Measurements from ENCODE around the gene ZNF501.

ZNF501 gene

DNA sequence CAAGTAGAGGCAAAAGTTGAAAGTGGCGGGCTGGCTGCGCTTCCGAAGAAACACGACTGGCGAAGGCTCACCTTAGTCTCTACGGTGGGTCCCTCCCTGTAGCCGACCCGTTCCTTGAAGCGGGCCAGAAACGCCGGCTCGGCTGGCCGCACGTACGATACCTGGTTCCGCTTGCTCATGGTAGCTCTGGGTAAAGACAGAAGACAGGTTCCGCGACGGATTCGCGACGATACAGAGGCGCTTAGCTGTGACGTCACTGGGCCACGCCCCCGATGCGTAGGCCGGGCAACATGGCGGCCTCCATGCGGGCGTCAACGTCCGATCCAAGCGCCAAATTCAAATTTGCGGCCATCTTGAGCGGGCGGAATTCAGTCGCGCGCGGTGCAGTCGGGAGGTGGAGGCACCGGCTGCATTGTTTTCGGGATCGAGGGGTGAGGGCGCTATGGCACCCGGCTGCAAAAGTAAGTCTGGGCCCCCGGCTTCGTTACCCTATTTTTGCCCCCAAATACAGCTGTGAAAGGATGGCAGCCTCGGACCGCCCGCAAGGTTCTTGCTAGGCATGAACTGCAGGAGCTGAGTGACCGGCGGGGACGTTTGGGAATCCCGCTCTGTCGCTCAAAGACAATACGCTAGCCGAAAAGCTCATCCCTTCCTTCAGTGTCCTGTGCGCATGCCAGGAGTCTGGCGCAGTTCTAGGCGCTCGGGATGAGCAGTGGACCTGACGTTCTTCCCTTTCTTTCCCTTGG is 32.2 kb downstream of the ZNF501 start, which contains the start of the genes KIAA1143 and KIF15 (continued):
- TF ChIP-seq ZNF221 (tag by site-specific recombination; IDR thresholded peaks at IDR 0.05; ENCODE audit: borderline replicate concordance) (no peak), ZNF223 (tag by site-specific recombination; IDR thresholded peaks at IDR 0.05) (no peak), ZBTB48 (tag by site-specific recombination; IDR thresholded peaks at IDR 0.05) (peak; percentile 39; the same call in 1 of the 2 replicates), ZNF311 (tag by site-specific recombination; IDR thresholded peaks at IDR 0.05; ENCODE audit: borderline replicate concordance) (no peak), SP2 (tag by site-specific recombination; IDR thresholded peaks at IDR 0.05) (peak; percentile 54), ZNF211 (tag by site-specific recombination; IDR thresholded peaks at IDR 0.05; ENCODE audit: low read depth) (no peak), KLF10 (tag by site-specific recombination; IDR thresholded peaks at IDR 0.05) (peak; percentile 79), TCF7L2 (IDR thresholded peaks at IDR 0.05; ENCODE audit: borderline replicate concordance, low read depth, low read length) (no peak)
- TF ChIP-seq, protein P1, sequence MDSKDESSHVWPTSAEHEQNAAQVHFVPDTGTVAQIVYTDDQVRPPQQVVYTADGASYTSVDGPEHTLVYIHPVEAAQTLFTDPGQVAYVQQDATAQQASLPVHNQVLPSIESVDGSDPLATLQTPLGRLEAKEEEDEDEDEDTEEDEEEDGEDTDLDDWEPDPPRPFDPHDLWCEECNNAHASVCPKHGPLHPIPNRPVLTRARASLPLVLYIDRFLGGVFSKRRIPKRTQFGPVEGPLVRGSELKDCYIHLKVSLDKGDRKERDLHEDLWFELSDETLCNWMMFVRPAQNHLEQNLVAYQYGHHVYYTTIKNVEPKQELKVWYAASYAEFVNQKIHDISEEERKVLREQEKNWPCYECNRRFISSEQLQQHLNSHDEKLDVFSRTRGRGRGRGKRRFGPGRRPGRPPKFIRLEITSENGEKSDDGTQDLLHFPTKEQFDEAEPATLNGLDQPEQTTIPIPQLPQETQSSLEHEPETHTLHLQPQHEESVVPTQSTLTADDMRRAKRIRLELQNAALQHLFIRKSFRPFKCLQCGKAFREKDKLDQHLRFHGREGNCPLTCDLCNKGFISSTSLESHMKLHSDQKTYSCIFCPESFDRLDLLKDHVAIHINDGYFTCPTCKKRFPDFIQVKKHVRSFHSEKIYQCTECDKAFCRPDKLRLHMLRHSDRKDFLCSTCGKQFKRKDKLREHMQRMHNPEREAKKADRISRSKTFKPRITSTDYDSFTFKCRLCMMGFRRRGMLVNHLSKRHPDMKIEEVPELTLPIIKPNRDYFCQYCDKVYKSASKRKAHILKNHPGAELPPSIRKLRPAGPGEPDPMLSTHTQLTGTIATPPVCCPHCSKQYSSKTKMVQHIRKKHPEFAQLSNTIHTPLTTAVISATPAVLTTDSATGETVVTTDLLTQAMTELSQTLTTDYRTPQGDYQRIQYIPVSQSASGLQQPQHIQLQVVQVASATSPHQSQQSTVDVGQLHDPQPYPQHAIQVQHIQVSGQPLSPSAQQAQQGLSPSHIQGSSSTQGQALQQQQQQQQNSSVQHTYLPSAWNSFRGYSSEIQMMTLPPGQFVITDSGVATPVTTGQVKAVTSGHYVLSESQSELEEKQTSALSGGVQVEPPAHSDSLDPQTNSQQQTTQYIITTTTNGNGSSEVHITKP (tag by site-specific recombination; IDR thresholded peaks at IDR 0.05), result no peak; the same call in 1 of the 2 replicates
- TF ChIP-seq, protein P2, sequence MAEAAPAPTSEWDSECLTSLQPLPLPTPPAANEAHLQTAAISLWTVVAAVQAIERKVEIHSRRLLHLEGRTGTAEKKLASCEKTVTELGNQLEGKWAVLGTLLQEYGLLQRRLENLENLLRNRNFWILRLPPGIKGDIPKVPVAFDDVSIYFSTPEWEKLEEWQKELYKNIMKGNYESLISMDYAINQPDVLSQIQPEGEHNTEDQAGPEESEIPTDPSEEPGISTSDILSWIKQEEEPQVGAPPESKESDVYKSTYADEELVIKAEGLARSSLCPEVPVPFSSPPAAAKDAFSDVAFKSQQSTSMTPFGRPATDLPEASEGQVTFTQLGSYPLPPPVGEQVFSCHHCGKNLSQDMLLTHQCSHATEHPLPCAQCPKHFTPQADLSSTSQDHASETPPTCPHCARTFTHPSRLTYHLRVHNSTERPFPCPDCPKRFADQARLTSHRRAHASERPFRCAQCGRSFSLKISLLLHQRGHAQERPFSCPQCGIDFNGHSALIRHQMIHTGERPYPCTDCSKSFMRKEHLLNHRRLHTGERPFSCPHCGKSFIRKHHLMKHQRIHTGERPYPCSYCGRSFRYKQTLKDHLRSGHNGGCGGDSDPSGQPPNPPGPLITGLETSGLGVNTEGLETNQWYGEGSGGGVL (tag by site-specific recombination; IDR thresholded peaks at IDR 0.05), result no peak; the same call in none of the 2 replicates
- TF ChIP-seq, protein P3, sequence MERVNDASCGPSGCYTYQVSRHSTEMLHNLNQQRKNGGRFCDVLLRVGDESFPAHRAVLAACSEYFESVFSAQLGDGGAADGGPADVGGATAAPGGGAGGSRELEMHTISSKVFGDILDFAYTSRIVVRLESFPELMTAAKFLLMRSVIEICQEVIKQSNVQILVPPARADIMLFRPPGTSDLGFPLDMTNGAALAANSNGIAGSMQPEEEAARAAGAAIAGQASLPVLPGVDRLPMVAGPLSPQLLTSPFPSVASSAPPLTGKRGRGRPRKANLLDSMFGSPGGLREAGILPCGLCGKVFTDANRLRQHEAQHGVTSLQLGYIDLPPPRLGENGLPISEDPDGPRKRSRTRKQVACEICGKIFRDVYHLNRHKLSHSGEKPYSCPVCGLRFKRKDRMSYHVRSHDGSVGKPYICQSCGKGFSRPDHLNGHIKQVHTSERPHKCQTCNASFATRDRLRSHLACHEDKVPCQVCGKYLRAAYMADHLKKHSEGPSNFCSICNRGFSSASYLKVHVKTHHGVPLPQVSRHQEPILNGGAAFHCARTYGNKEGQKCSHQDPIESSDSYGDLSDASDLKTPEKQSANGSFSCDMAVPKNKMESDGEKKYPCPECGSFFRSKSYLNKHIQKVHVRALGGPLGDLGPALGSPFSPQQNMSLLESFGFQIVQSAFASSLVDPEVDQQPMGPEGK (tag by site-specific recombination; IDR thresholded peaks at IDR 0.05), result peak; percentile 59
- TF ChIP-seq, protein P4, sequence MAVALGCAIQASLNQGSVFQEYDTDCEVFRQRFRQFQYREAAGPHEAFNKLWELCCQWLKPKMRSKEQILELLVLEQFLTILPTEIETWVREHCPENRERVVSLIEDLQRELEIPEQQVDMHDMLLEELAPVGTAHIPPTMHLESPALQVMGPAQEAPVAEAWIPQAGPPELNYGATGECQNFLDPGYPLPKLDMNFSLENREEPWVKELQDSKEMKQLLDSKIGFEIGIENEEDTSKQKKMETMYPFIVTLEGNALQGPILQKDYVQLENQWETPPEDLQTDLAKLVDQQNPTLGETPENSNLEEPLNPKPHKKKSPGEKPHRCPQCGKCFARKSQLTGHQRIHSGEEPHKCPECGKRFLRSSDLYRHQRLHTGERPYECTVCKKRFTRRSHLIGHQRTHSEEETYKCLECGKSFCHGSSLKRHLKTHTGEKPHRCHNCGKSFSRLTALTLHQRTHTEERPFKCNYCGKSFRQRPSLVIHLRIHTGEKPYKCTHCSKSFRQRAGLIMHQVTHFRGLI (tag by site-specific recombination; IDR thresholded peaks at IDR 0.05), result no peak
- TF ChIP-seq, protein P5, sequence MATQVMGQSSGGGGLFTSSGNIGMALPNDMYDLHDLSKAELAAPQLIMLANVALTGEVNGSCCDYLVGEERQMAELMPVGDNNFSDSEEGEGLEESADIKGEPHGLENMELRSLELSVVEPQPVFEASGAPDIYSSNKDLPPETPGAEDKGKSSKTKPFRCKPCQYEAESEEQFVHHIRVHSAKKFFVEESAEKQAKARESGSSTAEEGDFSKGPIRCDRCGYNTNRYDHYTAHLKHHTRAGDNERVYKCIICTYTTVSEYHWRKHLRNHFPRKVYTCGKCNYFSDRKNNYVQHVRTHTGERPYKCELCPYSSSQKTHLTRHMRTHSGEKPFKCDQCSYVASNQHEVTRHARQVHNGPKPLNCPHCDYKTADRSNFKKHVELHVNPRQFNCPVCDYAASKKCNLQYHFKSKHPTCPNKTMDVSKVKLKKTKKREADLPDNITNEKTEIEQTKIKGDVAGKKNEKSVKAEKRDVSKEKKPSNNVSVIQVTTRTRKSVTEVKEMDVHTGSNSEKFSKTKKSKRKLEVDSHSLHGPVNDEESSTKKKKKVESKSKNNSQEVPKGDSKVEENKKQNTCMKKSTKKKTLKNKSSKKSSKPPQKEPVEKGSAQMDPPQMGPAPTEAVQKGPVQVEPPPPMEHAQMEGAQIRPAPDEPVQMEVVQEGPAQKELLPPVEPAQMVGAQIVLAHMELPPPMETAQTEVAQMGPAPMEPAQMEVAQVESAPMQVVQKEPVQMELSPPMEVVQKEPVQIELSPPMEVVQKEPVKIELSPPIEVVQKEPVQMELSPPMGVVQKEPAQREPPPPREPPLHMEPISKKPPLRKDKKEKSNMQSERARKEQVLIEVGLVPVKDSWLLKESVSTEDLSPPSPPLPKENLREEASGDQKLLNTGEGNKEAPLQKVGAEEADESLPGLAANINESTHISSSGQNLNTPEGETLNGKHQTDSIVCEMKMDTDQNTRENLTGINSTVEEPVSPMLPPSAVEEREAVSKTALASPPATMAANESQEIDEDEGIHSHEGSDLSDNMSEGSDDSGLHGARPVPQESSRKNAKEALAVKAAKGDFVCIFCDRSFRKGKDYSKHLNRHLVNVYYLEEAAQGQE (tag by site-specific recombination; IDR thresholded peaks at IDR 0.05), result peak; percentile 38; the same call in 1 of the 2 replicates

Data from HEK293 (cell line).